SH-SY5Y (cell line): ENCODE measurements around the gene SLC25A21.

ENCODE experiments used
- GATA2 ChIP-seq: IDR thresholded peaks from 2 replicates; pipeline ENCODE4 v1.6.1; 2011; ENCODE audit warnings: mild to moderate bottlenecking, low read depth, low read length
- GATA3 ChIP-seq: IDR thresholded peaks from 2 replicates; pipeline ENCODE4 v1.6.1; 2011; ENCODE audit warnings: low read depth, mild to moderate bottlenecking, low read length, moderate library complexity

Gene SLC25A21

DNA sequence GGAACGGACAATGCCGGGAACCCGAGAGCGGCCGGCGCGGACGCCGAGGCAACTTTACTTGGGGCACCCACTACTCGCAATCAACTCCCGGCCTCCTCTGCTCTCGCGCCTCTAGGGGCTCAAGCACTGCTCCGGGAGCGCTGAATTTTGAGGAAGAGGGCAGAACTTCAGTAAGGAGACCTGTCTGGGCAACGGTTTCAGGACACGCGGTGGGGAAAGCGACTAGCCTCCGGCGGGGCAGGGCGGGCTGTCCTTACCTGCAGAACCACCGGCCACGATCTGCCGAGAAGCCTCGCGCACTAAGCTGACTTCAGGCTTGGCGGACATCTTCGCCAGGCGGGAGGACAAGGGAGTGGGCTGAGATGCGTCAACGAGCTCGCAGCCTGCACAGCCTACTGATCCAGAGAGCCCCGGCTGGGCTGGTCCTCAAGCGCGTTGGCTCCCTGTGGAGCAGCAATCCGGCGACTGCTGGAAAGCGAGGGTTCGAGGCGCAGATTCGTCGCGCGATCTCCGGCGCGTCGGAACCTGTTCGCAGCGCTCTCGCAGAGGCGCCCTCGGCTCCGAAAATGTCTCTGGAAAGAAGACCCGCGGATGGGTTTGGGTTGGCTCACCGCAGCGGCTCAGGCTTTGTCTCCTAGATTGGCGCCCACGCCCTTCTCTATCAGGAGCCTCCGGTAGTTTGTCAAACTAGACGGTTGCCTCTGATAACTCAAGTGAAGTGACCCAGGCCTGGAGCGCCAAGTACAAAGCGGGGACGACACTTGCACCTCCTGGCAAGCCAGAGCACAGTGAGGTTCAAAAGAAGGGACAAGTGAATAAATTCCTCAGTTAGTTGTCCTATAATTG is at the start of gene SLC25A21:
Gene SLC25A21 (minus strand): TSS at position 583 of the 846 bp plus-strand sequence.
- TF ChIP-seq GATA2 (no peak), GATA3 (no peak)

DNA sequence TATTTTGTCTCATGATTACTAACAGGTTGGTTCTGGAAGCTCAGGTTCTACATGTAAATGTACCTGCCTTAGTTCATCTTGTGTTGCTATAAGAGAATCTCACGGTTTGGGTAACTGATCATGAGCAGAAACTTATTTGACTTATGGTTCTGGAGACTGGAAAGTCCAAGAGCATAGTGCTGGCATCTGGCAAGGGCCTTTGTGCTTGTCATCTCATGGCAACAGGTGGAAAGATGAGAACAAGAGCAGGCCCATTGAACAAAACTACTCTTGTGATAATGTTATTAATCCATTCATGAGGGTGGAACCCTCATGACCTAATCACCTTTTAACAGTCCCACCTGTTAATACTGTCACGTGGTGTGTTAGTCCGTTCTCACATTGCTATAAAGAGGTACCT is 48.7 kb upstream of the SLC25A21 start:
- TF ChIP-seq GATA3, result no peak
- TF ChIP-seq GATA2, result no peak

DNA sequence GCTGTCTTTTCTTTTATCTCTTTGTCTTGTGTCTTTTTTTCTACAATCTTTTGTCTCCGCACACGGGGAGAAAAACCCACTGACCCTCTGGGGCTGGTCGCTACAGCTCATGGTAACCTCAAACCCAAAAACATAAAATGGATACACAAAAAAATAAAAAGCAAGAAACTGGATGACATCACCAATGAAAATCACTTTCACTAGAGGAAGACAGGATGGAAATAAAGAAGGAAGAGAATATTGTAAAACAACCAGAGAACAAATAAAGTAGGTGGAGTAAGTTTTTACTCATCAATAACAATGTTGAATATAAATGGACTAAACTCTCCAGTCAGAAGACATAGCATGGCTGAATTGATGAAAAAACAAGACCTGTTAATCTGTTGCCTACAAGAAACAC is 42.9 kb upstream of the SLC25A21 start:
- TF ChIP-seq GATA3, result no peak

DNA sequence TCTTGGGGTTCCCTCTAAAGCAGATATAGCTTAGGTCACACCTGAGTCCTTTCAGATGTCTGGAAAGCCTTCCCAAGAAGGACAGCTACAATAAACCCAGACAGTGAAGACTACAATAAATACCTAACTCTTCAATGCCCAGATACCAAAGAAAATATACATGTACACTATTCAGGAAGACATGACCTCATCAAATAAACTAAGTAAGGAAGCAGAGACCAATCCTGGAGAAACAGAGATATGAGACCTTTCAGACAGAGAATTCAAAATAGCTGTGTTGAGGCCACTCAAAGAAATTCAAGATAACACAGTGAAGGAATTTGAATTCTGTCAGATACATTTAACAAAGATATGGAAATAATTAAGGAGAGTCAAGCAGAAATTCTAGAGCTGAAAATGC is 40.6 kb upstream of the SLC25A21 start:
- TF ChIP-seq GATA3 (no peak), GATA2 (no peak)

DNA sequence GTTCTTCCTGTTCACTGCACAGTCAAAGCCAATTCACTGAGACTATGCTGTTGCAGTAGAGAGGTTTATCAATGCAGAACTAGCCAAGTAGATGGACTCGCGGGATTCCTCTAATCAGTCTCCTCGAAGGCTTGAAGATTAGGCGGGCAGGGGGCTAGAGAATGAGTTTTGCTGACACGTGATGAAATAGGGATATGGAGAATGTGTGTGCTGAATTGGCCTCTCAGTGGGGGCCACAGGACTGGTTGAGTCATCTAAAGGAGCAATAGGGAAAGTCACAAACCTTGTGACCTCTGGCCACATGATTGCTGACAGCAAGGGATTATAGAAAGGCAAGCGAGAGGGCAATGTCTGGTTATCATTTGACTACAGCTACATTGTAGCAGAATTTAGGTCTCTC is 38.0 kb upstream of the SLC25A21 start:
- TF ChIP-seq GATA2, result no peak
- TF ChIP-seq GATA3, result no peak

DNA sequence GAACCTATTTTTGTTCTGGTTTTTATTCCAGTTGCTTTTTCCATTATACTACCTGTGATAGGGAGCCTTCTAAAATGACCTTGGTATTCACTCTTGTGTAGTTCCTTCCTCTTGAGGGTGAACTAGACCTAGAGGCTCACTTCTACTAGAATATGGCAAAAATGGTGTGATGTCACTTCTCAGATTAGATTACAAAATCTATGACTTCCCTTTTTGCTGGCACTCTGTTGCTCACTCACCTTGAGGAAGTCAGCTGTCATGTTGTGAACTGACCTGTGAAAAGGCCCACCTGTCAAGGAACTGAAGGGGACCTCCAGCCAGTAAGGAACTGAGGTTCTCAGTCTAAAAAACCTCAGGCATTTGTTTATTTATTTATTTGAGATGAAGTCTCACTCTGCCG is 31.0 kb upstream of the SLC25A21 start:
- TF ChIP-seq GATA2 (no peak), GATA3 (no peak)

DNA sequence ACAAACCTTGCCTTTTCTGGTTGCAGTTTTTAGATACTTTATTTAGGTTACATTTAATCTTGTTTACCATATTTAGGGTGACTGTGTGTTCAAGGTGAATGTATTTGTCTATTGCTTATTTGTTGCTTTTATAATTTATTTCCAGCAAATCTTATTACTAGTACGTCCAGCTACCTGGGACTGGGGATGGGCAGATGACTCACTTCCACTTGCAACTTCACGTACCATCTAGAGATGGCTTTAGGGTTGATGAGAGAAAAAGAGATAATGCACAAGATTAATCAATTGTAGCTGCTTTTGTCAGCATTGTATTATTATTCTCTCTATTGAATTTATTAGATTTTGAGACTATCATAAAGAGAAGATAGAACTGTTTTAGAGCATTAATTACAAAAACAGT is 30.4 kb upstream of the SLC25A21 start:
- TF ChIP-seq GATA3, result no peak

DNA sequence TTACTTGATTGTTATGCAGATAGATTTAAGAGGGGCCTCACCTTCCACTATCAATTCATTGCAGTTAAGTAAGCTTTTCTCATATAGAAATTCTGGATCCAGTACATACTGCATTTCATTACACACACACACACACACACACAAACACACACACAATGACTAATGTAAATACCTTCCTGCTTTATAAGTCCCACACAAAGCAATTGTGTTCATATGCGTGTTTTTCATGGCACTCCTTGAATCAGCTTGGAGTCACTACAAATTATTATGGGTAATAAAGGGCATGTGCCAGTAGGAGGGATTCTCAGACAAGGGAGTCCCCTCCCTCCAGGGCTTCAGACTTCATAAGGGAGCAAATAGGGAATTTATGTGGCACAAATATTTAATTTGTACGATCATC is 29.9 kb upstream of the SLC25A21 start:
- TF ChIP-seq GATA2, result no peak
- TF ChIP-seq GATA3, result no peak

DNA sequence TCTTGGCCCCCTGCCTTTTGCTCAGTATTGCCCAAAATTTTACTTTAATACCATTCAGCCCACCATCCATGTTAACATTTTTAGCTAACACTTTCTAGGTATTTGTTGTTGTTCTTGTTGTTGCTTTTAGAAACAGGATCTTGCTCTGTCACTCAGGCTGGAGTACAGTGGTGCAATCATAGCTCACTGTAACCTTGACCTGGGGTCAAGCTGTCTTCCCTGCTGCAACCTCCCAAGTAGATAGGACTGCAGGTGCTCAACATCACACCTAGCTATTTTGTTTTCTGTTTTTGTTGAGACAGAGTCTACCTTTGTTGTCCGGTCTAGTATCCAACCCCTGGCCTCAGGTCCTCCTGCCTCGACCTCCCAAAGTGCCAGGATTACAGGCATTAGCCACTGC is 29.3 kb upstream of the SLC25A21 start:
- TF ChIP-seq GATA2 (no peak), GATA3 (no peak)

DNA sequence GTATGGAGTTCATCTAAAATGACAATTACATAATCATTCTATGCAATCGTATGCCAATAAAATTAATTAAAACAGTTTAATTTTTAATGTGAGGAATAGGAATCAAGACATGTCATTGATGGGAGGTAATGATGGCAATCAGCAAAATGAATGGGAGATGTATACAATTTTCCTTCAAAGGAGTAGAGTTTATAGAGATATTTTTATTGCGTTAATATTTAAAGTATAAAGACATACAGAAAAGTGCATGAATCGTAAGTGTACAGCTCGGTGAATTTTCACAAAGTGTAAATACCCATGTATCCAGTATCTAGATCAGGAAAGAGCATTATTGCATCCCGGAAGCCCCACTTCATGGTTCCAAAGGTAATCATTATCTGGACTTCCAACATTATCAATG is 26.5 kb upstream of the SLC25A21 start:
- no peak for TF ChIP-seq GATA2
- no peak for TF ChIP-seq GATA3

DNA sequence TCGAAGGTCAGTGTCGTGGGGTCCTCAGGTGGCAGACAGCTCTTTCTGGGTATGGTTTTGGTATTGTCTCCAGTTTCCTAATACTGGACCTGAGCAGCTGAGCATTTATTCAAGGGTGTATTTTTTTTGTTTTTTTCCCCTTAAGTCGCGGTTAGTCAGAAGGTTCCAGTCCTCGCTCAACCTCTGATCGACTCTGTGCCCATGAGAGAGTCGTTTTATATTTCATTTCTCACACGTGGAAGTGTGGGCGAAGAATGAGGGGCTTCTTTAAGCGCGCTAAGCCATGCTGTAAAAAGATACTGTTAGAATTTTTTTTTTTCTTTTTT is 25.8 kb upstream of the SLC25A21 start:
- TF ChIP-seq GATA3 (no peak), GATA2 (no peak)

DNA sequence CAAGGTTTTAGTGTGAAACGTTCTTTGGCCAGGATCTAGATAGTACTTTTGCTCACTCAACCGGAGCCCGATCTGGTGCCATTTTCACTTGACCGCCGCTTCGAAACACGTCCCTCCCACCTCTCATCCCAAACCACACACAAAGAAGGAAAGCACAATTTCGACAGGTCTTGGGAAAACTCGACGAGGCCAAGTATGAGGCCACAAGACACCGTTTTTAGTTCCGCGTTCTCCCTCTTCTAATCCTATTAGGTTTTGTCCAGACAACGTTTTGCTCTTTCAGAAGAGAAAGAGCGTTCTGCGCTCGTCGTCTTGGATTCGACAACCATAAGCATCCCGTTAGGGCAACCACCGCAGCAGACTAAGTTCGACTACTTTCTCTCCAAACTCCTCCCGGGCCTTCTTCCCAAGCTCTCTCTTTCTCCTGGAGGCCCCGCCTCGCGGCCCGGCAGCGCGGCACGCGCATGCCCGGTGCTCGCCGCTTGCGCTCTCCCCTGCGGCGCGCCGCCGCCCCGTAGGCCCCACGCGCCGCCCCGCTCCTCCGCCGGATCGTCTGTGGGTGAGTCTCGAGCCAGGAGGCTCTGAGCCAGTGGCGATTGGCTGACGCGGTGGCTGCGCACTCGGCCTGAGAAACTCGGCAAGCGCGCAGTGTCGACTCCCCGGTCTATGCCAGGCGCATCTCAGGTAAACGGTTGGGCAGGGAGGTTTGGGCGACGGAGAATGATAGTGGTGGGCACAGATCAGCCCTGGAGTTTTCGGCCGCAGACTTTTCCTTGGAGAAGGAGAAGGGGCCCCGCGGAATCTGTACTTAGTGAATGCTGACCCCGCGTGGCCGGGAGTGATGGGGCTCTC is 25.2 kb upstream of the SLC25A21 start, which contains the start of gene MIPOL1:
Gene MIPOL1 (plus strand): TSS at position 517 of the 852 bp plus-strand sequence. CDS start 49,952 bp downstream, outside the sequence.
- TF ChIP-seq GATA2 (no peak), GATA3 (no peak)

DNA sequence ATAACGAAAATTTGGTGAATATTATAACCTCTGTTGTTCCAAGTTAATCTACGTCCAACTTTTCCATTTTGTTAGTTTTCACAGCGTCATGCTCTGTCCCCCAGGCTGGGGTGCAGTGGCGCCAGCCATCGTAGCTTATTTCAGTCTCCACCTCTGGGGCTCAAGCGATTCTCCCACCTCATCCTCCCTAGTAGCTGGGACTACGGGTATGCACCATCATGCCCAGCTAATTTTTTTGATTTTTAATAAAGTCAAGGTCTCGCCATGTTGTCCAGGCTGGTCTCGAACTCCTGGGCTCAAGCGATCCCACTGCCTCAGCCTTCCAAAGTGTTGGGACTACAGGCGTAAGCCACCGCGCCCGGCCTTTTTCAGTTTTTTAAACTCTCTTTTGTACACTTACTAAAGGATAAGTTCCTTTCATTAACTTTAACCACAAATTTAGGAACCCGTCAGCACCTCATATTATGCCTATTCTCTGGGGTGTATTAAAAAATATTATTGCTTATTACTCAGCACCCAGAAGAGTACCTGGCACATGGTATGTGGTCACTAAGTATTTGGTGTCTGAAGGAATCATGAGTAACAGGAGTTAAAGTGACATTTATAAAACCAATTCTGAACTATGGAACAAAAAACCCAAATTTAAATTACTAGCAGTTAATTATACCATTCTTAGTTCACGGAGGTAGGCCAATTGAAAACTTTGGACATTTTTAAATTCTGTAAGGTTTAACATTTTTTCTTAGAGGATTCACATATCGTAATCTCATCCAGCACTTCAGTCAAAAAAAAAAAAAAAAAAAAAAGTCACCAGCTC is 24.4 kb upstream of the SLC25A21 start:
- TF ChIP-seq GATA3 (no peak), GATA2 (no peak)

DNA sequence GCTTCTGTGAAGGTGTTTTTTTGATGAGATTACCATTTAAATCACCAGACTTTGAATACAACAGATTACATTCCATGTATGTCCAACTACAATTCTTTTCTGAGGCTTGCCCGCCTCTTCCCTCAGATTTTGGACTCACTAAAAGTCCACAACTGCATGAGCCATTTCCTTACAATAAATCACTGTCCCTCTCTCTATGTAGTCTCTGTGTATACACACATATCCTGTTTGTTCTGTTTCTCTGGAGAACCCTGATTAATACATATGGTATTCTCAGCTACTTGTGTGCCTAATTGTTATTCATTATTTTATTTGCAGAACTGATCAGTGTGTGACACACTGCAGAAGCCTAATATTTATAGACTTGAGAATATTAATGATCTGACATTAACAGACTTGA is 22.9 kb upstream of the SLC25A21 start:
- TF ChIP-seq GATA3, result no peak
- TF ChIP-seq GATA2, result no peak
